ENCODE data around the gene TFAP2B.

Gene TFAP2B

GRCh38 chr6:50848989-50849795 is 30.5 kb downstream of the TFAP2B start:
- no peak for DNase-seq (ENCODE audit: low spot score)

GRCh38 chr6:50849796-50850180 is 31.1 kb downstream of the TFAP2B start:
- DNase-seq (ENCODE audit: low spot score): no peak

GRCh38 chr6:50850223-50851048 is 31.8 kb downstream of the TFAP2B start:
- no peak for DNase-seq (ENCODE audit: low spot score)

- no peak for DNase-seq (ENCODE audit: low spot score)
Observed at GRCh38 chr6:50851049-50851845, 32.6 kb downstream of the TFAP2B start.

GRCh38 chr6:50853939-50854338 is 35.3 kb downstream of the TFAP2B start:
- DNase-seq (ENCODE audit: low spot score): no peak

GRCh38 chr6:50861692-50862091 is 43.0 kb downstream of the TFAP2B start:
- DNase-seq (ENCODE audit: low spot score): no peak

GRCh38 chr6:50862176-50862575 is 43.5 kb downstream of the TFAP2B start:
- no peak for DNase-seq (ENCODE audit: low spot score)

GRCh38 chr6:50864601-50865000 is 45.9 kb downstream of the TFAP2B start:
- no peak for DNase-seq (ENCODE audit: low spot score)

- no peak for DNase-seq (ENCODE audit: low spot score)
Observed at GRCh38 chr6:50868466-50868865, 49.8 kb downstream of the TFAP2B start.

- DNase-seq (ENCODE audit: low spot score): no peak
Observed at GRCh38 chr6:50873167-50873566, 54.5 kb downstream of the TFAP2B start.

- no peak for DNase-seq (ENCODE audit: low spot score)
Observed at GRCh38 chr6:50884364-50884763, 65.7 kb downstream of the TFAP2B start.

- DNase-seq (ENCODE audit: low spot score): no peak
Observed at GRCh38 chr6:50887112-50887511, 68.4 kb downstream of the TFAP2B start.

GRCh38 chr6:50889497-50889896 is 70.8 kb downstream of the TFAP2B start:
- no peak for DNase-seq (ENCODE audit: low spot score)

- no peak for DNase-seq (ENCODE audit: low spot score)
Observed at GRCh38 chr6:50889935-50890334, 71.3 kb downstream of the TFAP2B start.

GRCh38 chr6:50890579-50890978 is 71.9 kb downstream of the TFAP2B start:
- DNase-seq (ENCODE audit: low spot score): no peak

GRCh38 chr6:50891290-50891689 is 72.6 kb downstream of the TFAP2B start:
- DNase-seq (ENCODE audit: low spot score): no peak
